Right atrium auricular region (tissue), 2 donors: Measurements from ENCODE around the gene KCNMB2. TPM values are rescaled to one million over a fixed set of nuclear protein-coding genes. Genes with fewer than 3 reads are reported as not detected.
A peak's percentile ranks its signal among the peaks of the same experiment; 100 is the strongest.

Source experiments
- DNase-seq: peaks from one replicate; pipeline ENCODE4 v3.0.0-alpha.2; 2019; ENCODE audit warnings: low spot score
- H3K27ac ChIP-seq, 2 donors: fragments of 200-600 bp; sonication (generic); 1 replicate in 1 of 2; 2 replicates in 1 of 2; pipeline ENCODE4 v1.5.1; 2016 to 2019
- H3K27me3 ChIP-seq, 2 donors: fragments of 200-600 bp; sonication (generic); one replicate each; pipeline versions ENCODE4 v1.5.1 to v1.6.0; 2017 to 2019
- H3K36me3 ChIP-seq: fragments of 200-600 bp; sonication (generic); one replicate; pipeline ENCODE4 v1.5.1; 2016
- H3K4me1 ChIP-seq, 2 donors: fragments of 200-600 bp; sonication (generic); one replicate each; pipeline versions ENCODE4 v1.5.1 to v1.6.0; 2017 to 2019
- H3K4me3 ChIP-seq, 2 donors: fragments of 200-600 bp; sonication (generic); 1 replicate in 1 of 2; 2 replicates in 1 of 2; pipeline ENCODE4 v1.5.1; 2017 to 2019; ENCODE audit warnings: mild to moderate bottlenecking in 1 of 2, moderate library complexity in 1 of 2
- H3K9me3 ChIP-seq, 2 donors: fragments of 200-600 bp; sonication (generic); one replicate each; pipeline ENCODE4 v1.5.1; 2019
- total RNA-seq, 2 donors: library from RNA; depleted of rRNA; stranded (reverse); fragments of >200 nt; gene quantifications; one replicate each; pipeline ENCODE4 v1.1.0, GENCODE V29; 2016
- TF ChIP-seq, protein P1 (sequence below), 2 donors: fragments of 200-600 bp; sonication (generic); IDR thresholded peaks; one replicate each; pipeline ENCODE4 v1.5.1; 2019; ENCODE audit warnings: antibody characterized with exemption in 2 of 2

Gene KCNMB2
- total RNA-seq, 2 donors from 2014 or later: 2.8 to 18.2 TPM

DNA sequence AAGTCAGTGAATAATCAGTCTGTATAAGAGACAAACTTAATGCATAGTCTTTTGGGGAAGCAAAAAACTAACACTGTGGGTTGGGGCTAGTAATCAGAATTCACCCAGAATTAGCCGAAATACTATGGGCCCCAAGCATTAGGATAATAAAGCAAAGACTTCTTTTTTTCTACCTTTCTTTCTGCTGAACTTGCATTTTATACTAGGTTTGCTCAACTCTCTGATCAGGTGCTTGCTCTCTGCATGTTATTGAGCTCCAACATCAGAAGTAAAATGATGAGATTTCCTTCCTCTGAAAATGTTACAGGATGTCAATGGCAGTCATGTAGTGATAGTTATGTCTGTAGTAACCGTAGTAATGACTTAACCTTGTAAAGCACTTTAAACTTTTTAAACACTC is 216.6 kb downstream of the KCNMB2 start:
- no peak overlapping the region for H3K27ac ChIP-seq
- H3K4me3 ChIP-seq: no peak overlapping the region
- TF ChIP-seq, protein P1, sequence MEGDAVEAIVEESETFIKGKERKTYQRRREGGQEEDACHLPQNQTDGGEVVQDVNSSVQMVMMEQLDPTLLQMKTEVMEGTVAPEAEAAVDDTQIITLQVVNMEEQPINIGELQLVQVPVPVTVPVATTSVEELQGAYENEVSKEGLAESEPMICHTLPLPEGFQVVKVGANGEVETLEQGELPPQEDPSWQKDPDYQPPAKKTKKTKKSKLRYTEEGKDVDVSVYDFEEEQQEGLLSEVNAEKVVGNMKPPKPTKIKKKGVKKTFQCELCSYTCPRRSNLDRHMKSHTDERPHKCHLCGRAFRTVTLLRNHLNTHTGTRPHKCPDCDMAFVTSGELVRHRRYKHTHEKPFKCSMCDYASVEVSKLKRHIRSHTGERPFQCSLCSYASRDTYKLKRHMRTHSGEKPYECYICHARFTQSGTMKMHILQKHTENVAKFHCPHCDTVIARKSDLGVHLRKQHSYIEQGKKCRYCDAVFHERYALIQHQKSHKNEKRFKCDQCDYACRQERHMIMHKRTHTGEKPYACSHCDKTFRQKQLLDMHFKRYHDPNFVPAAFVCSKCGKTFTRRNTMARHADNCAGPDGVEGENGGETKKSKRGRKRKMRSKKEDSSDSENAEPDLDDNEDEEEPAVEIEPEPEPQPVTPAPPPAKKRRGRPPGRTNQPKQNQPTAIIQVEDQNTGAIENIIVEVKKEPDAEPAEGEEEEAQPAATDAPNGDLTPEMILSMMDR (IDR thresholded peaks at IDR 0.05): no peak
- H3K27me3 ChIP-seq: no peaks in the 10 kb centered on the region
- DNase-seq: no peak
- peaks cover 0 to 11% of the 10 kb centered on the region in 2 donors for H3K4me1 ChIP-seq
- peaks cover 0 to 13% of the 10 kb centered on the region in 2 donors for H3K9me3 ChIP-seq
- H3K36me3 ChIP-seq: no peaks in the 10 kb centered on the region

DNA sequence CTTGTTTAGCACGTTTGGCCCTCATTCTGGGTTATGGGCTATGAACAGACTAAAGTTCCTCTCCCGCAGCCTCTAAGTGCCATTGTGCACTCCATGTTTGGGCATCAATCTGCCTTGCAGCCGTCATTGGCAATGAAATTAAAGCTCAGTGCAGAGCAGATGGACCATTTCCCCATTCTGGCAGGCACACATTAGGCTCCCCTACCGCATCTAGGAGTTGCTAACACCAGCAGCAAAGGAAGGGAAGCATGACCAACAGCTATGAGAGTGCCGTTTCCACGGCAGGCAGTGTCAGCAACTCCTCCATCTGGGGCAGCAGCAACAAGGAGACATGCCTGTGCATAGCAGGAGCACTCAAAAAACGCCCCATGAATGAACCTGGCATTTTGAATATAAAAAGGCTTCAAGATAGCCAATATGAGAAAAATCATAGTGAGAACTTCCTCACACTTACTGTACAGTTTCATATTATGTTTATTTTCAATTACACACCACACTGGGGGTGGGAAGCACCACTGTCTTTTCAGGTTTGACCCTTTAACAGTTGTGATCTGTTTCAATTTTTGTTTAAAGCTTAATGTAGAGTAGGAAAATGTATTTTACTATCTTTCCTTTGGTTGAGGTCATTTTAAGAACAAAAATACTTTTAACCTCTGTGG is 218.7 kb downstream of the KCNMB2 start:
- Histone ChIP-seq H3K9me3 (peaks cover 0 to 13% of the 10 kb centered on the region in 2 donors), H3K4me1 (peaks cover 0 to 7% of the 10 kb centered on the region in 2 donors), H3K4me3 (no peak overlapping the region), H3K27me3 (no peaks in the 10 kb centered on the region), H3K36me3 (no peaks in the 10 kb centered on the region), H3K27ac (peak overlapping the region in 1 of 2 donors; percentile 54)
- no peak for DNase-seq
- TF ChIP-seq, protein P1 (IDR thresholded peaks at IDR 0.05): no peak

GRCh38 chr3:178761024-178761423 is 224.8 kb downstream of the KCNMB2 start:
- no peak for DNase-seq
- Histone ChIP-seq H3K4me1 (no peaks in the 10 kb centered on the region), H3K36me3 (no peaks in the 10 kb centered on the region), H3K27me3 (no peaks in the 10 kb centered on the region), H3K9me3 (no peaks in the 10 kb centered on the region), H3K4me3 (no peak overlapping the region), H3K27ac (peak overlapping the region in 1 of 2 donors; percentile 55)
- TF ChIP-seq, protein P1 (IDR thresholded peaks at IDR 0.05): no peak

GRCh38 chr3:178761461-178761860 is 225.2 kb downstream of the KCNMB2 start:
- no peak for DNase-seq
- H3K4me1 ChIP-seq: no peaks in the 10 kb centered on the region
- no peaks in the 10 kb centered on the region for H3K27me3 ChIP-seq
- H3K27ac ChIP-seq: peak overlapping the region in 1 of 2 donors; percentile 55
- no peaks in the 10 kb centered on the region for H3K9me3 ChIP-seq
- TF ChIP-seq, protein P1 (IDR thresholded peaks at IDR 0.05): no peak
- H3K4me3 ChIP-seq: no peak overlapping the region
- no peaks in the 10 kb centered on the region for H3K36me3 ChIP-seq

DNA sequence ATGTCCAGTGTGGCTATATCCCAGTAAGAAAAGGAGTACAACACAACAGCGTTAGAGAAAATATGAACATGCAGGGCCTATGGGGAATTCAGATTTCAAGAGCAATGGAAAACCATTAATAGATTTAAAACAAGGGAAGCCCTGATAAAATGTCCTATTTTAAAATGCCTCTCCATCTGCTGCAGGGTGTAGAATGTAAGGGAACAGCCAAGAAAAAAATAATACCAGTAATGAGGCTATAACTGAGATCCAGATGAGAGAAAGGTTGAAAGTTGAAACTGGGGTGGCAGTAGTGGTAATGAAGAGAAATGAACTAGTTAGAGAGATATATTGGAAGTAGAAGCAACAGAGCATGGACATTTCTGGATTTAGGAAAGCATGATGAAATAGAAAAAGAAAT is 226.1 kb downstream of the KCNMB2 start:
- Histone ChIP-seq H3K4me3 (no peak overlapping the region), H3K27ac (peak overlapping the region in 1 of 2 donors; percentile 55), H3K9me3 (no peaks in the 10 kb centered on the region), H3K27me3 (no peaks in the 10 kb centered on the region), H3K4me1 (no peaks in the 10 kb centered on the region), H3K36me3 (no peaks in the 10 kb centered on the region)
- TF ChIP-seq, protein P1 (IDR thresholded peaks at IDR 0.05): no peak
- DNase-seq: no peak

DNA sequence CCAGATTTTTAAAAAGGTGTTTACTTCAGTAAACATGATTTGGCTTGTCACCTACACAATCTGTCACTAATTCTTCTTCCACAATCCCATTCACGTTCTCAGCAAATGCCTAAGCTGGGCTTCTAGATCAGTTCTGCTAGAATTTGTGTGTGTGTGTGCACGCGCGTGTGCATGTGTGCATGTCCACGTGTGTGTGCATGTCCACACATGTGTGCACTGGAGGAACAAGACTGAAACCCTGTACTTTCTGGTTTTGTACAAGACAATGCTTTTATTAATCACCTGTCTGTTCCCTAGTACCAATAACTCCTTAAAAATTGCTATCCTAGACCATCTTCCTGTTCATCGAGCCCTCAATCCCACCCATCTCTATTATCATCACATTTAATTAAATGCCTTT is 229.2 kb downstream of the KCNMB2 start:
- H3K4me1 ChIP-seq: no peaks in the 10 kb centered on the region
- DNase-seq: no peak
- H3K27me3 ChIP-seq: no peaks in the 10 kb centered on the region
- H3K9me3 ChIP-seq: no peaks in the 10 kb centered on the region
- no peak overlapping the region for H3K4me3 ChIP-seq
- H3K27ac ChIP-seq: no peak overlapping the region
- no peaks in the 10 kb centered on the region for H3K36me3 ChIP-seq
- TF ChIP-seq, protein P1 (IDR thresholded peaks at IDR 0.05): no peak
